ENCODE data around the gene SLAMF8. TPM values are rescaled to one million over a fixed set of nuclear protein-coding genes. Genes with fewer than 3 reads are reported as not detected.

SLAMF8 gene
- total RNA-seq, 2 donors from 2014 or later: 3.6 TPM; not detected in 1

DNA sequence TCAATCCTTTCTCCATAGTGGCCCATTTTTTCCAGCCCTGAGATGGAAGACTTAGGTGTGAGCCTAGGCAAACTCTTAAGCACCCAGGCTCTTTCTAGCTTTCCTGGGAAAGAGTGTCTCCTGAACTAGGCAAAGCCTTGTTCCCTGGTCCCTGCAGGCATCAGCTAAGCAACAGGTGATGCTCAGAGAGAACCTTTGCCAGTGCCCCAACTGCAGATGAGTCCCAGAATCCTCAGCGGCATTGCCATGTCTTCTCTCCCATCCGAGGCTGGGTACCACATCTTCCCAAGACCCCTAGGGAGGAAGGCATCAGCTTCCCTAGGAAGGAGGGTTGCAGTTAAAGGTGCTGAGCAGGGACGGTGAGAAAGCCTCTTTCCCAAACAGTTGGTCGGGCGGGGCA is 44.0 kb downstream of the SLAMF8 start:
- ATAC-seq (no peak), DNase-seq (no peak)
- no peak for TF ChIP-seq POLR2A (IDR thresholded peaks at IDR 0.05)
- Histone ChIP-seq H3K27me3 (no peaks in the 10 kb centered on the region), H3K4me1 (peaks cover 20% of the 10 kb centered on the region), H3K4me3 (no peak overlapping the region), H3K9me3 (no peaks in the 10 kb centered on the region), H3K27ac (no peak overlapping the region), H3K36me3 (replicated peaks in 1 of 2; ENCODE audit: insufficient read depth in 1 of 2, low read depth in 2 of 2) (no peaks in the 10 kb centered on the region)
- 78% methylated on average over 3 to 5 of the region's 5 CpGs for WGBS, 2 donors
- intact Hi-C loops (cut with DNase I): no loop called here

DNA sequence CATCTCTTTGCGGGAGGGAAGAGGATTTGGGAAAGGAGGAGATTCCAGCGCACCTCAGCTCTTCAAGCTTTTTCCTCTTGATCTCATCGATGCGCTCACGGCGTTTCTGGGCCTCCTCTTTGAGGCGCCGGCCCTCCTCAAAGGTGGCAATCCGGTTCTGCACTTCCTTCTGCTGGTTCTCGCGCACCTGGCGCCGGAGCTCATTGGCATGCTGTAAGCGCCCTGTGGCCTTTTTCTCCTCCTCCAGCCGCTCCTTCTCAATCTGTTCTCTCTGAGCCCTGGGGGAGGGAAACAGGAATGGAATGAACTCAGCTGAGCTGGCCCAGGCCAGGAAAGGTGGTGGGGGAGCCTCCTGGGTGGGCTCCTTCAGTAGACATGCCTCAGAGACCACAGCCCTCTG is 46.2 kb downstream of the SLAMF8 start:
- Histone ChIP-seq H3K27ac (no peak overlapping the region), H3K27me3 (no peaks in the 10 kb centered on the region), H3K4me1 (peaks cover 10% of the 10 kb centered on the region), H3K36me3 (replicated peaks in 1 of 2; ENCODE audit: insufficient read depth in 1 of 2, low read depth in 2 of 2) (no peaks in the 10 kb centered on the region), H3K9me3 (no peaks in the 10 kb centered on the region), H3K4me3 (no peak overlapping the region)
- no peak for ATAC-seq
- 75 to 83% methylated on average over 15 of the region's 15 CpGs for WGBS, 2 donors
- intact Hi-C loops (cut with DNase I): no loop called here
- TF ChIP-seq, protein P1, sequence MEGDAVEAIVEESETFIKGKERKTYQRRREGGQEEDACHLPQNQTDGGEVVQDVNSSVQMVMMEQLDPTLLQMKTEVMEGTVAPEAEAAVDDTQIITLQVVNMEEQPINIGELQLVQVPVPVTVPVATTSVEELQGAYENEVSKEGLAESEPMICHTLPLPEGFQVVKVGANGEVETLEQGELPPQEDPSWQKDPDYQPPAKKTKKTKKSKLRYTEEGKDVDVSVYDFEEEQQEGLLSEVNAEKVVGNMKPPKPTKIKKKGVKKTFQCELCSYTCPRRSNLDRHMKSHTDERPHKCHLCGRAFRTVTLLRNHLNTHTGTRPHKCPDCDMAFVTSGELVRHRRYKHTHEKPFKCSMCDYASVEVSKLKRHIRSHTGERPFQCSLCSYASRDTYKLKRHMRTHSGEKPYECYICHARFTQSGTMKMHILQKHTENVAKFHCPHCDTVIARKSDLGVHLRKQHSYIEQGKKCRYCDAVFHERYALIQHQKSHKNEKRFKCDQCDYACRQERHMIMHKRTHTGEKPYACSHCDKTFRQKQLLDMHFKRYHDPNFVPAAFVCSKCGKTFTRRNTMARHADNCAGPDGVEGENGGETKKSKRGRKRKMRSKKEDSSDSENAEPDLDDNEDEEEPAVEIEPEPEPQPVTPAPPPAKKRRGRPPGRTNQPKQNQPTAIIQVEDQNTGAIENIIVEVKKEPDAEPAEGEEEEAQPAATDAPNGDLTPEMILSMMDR (IDR thresholded peaks at IDR 0.05): no peak
- no peak for TF ChIP-seq POLR2A (IDR thresholded peaks at IDR 0.05)
- no peak for DNase-seq

- intact Hi-C loops (cut with DNase I): no loop called here
- Histone ChIP-seq H3K27me3 (no peaks in the 10 kb centered on the region), H3K9me3 (no peaks in the 10 kb centered on the region), H3K4me1 (peaks cover 2% of the 10 kb centered on the region), H3K4me3 (no peak overlapping the region), H3K27ac (no peak overlapping the region), H3K36me3 (replicated peaks in 1 of 2; ENCODE audit: insufficient read depth in 1 of 2, low read depth in 2 of 2) (no peaks in the 10 kb centered on the region)
- ATAC-seq: no peak
- DNase-seq: no peak
- WGBS, 2 donors: 88 to 92% methylated on average over 4 of the region's 4 CpGs
- no peak for TF ChIP-seq POLR2A (IDR thresholded peaks at IDR 0.05)
- TF ChIP-seq, protein P1 (IDR thresholded peaks at IDR 0.05): no peak
These were observed 47.0 kb downstream of the SLAMF8 start for GRCh38 chr1:159873530-159874143.

DNA sequence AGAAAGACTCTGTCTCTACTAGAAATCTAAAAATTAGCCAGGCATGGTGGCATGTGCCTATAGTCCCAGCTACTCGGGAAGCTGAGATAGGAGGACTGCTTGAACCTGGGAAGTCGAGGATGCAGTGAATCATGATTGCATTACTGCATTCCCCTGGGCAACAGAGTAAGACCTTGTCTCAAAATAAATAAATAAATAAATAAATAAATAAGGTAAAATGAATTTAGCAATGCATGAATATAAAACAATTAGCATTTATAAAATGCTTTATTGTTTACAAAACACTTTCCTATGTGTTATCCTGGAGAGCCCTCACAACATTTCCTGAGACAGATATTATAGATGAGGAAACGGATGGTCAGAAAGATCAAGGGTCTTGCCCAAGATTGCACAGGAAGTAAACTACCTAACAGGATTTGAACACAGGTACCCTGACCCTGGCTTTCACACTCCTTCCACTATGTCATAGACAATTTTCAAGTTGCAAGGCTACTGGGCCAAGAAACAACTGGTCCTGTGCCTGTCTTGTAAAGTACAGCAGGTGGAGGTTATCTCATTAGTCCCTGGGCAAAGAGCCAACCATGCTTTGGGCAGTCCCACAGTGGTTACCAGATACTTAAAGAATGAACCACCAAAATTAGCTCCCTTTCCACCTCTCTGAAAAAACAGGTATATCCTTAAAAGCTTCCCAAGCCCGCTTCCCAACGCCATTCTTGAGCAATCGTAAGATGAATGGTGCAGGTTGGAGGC is 51.2 kb downstream of the SLAMF8 start:
- H3K4me3 ChIP-seq: no peak overlapping the region
- intact Hi-C loops (cut with DNase I): no loop called here
- TF ChIP-seq, protein P1 (IDR thresholded peaks at IDR 0.05): no peak
- no peak for TF ChIP-seq POLR2A (IDR thresholded peaks at IDR 0.05)
- DNase-seq (peak; percentile 28 to 69 (median 48)), ATAC-seq (peak; percentile 58)
- H3K4me1 ChIP-seq: no peaks in the 10 kb centered on the region
- H3K9me3 ChIP-seq: no peaks in the 10 kb centered on the region
- 79 to 87% methylated on average over 6 of the region's 6 CpGs for WGBS, 2 donors
- no peaks in the 10 kb centered on the region for H3K27me3 ChIP-seq
- H3K36me3 ChIP-seq (replicated peaks in 1 of 2; ENCODE audit: insufficient read depth in 1 of 2, low read depth in 2 of 2): no peaks in the 10 kb centered on the region
- no peak overlapping the region for H3K27ac ChIP-seq

- no peak for TF ChIP-seq POLR2A (IDR thresholded peaks at IDR 0.05)
- H3K27me3 ChIP-seq: no peaks in the 10 kb centered on the region
- no peaks in the 10 kb centered on the region for H3K36me3 ChIP-seq (replicated peaks in 1 of 2; ENCODE audit: insufficient read depth in 1 of 2, low read depth in 2 of 2)
- ATAC-seq: no peak
- no peaks in the 10 kb centered on the region for H3K4me1 ChIP-seq
- intact Hi-C loops (cut with DNase I): no loop called here
- H3K9me3 ChIP-seq: no peaks in the 10 kb centered on the region
- H3K4me3 ChIP-seq: no peak overlapping the region
- 85 to 93% methylated on average over 3 of the region's 3 CpGs for WGBS, 2 donors
- no peak for DNase-seq
- no peak overlapping the region for H3K27ac ChIP-seq
These were observed 52.5 kb downstream of the SLAMF8 start for GRCh38 chr1:159879136-159879535.

All from body of pancreas (tissue), 4 donors.